PC-3 (cell line): ENCODE data around the gene ABHD15. TPM values are rescaled to one million over a fixed set of nuclear protein-coding genes. Genes with fewer than 3 reads are reported as not detected.
A peak's percentile ranks its signal among the peaks of the same experiment; 100 is the strongest.

Experiments used
- ATAC-seq: fragments of 200-7000 bp; cut with Tn5 transposase; 2 replicates; pipeline ENCODE4 v1.9.1; 2020; ENCODE audit warnings: mild to moderate bottlenecking, moderate library complexity
- BruUV-seq: library from RNA; stranded (reverse); fragments of 400-500 nt; replicated peaks from 2 replicates; lab custom pipeline; 2021; lab: Mats Ljungman, UMichigan
- CTCF ChIA-PET: fragments of 300-600 bp; sonication (Branson Sonifier 250); formaldehyde crosslinking; loops from one replicate; lab custom pipeline; 2022; ENCODE audit warnings: antibody characterized with exemption; lab: Charles Lee
- POLR2A ChIA-PET: fragments of 300-600 bp; sonication (Branson Sonifier 250); formaldehyde crosslinking; loops from one replicate; lab custom pipeline; 2022; ENCODE audit warnings: antibody characterized with exemption; ENCODE audit not compliant: unreplicated experiment; lab: Charles Lee
- DNase-seq: peaks from one replicate; pipeline ENCODE4 v3.0.0-alpha.2; 2015
- H2AFZ ChIP-seq: fragments of 300-600 bp; sonication (generic); 2 replicates; pipeline ENCODE4 v1.6.0; 2016; ENCODE audit warnings: antibody characterized with exemption, low read length
- H3F3A ChIP-seq: fragments of 300-600 bp; sonication (generic); one replicate; pipeline ENCODE4 v1.6.0; 2017; ENCODE audit warnings: antibody characterized with exemption, low read length, control low read depth, mild to moderate bottlenecking; ENCODE audit not compliant: unreplicated experiment
- H3K27ac ChIP-seq: fragments of 300-600 bp; sonication (generic); 2 replicates; pipeline ENCODE4 v1.5.1; 2016; ENCODE audit warnings: mild to moderate bottlenecking, low read length
- H3K27me3 ChIP-seq: fragments of 300-600 bp; sonication (generic); 2 replicates; pipeline ENCODE4 v1.6.1; 2016; ENCODE audit warnings: low read length, mixed read lengths
- H3K36me3 ChIP-seq: fragments of 300-600 bp; sonication (generic); 2 replicates; pipeline ENCODE4 v1.6.1; 2016; ENCODE audit warnings: low read depth, mixed run types, low read length, mixed read lengths
- H3K4me1 ChIP-seq: fragments of 300-600 bp; sonication (generic); 2 replicates; pipeline ENCODE4 v1.5.1; 2016; ENCODE audit warnings: low read length; ENCODE audit not compliant: insufficient read depth
- H3K4me2 ChIP-seq: fragments of 300-600 bp; sonication (generic); 2 replicates; pipeline ENCODE4 v1.6.0; 2016; ENCODE audit warnings: low read length
- H3K4me3 ChIP-seq: fragments of 300-600 bp; sonication (generic); 2 replicates; pipeline ENCODE4 v1.5.1; 2016; ENCODE audit warnings: mild to moderate bottlenecking, low read length, mixed read lengths
- H3K79me2 ChIP-seq: fragments of 300-600 bp; sonication (generic); 2 replicates; pipeline ENCODE4 v1.6.1; 2017; ENCODE audit warnings: low read length, mixed read lengths
- H3K9ac ChIP-seq: fragments of 300-600 bp; sonication (generic); 2 replicates; pipeline ENCODE4 v1.6.0; 2016; ENCODE audit warnings: mild to moderate bottlenecking, low read length
- H3K9me2 ChIP-seq: fragments of 300-600 bp; sonication (generic); replicated peaks from 2 replicates; pipeline ENCODE4 v1.6.1; 2016; ENCODE audit warnings: mixed run types, low read length, mixed read lengths
- H3K9me3 ChIP-seq: fragments of 300-600 bp; sonication (generic); 2 replicates; pipeline ENCODE4 v1.6.1; 2016; ENCODE audit warnings: low read length, mixed read lengths
- H4K20me1 ChIP-seq: fragments of 300-600 bp; sonication (generic); 2 replicates; pipeline ENCODE4 v1.6.1; 2016; ENCODE audit warnings: low read length, mixed read lengths
- CTCF ChIP-seq: fragments of 300-600 bp; sonication (generic); conservative IDR thresholded peaks from 2 replicates; pipeline ENCODE4 v1.5.1; 2017; ENCODE audit warnings: antibody characterized with exemption, low read depth, mild to moderate bottlenecking, low read length
- EZH2 ChIP-seq: fragments of 300-600 bp; sonication (generic); IDR thresholded peaks from one replicate; pipeline ENCODE4 v1.6.1; 2017; ENCODE audit warnings: antibody characterized with exemption, mild to moderate bottlenecking, low read length; ENCODE audit not compliant: unreplicated experiment
- EZH2phosphoT487 ChIP-seq: fragments of 300-600 bp; sonication (generic); IDR thresholded peaks from 2 replicates; pipeline ENCODE4 v1.6.1; 2018; ENCODE audit warnings: mild to moderate bottlenecking, antibody characterized with exemption, low read length, borderline replicate concordance
- intact Hi-C: fragments of 100-400 bp; cut with micrococcal nuclease; formaldehyde crosslinking; loops from 2 replicates; pipeline ENCODE4 v1.9.0; 2023
- total RNA-seq: library from RNA; depleted of rRNA; stranded (reverse); fragments of >200 nt; gene quantifications from 2 replicates; pipeline ENCODE4 v1.2.3, GENCODE V29; 2014

Gene ABHD15
- total RNA-seq, 1 experiment from 2014 or later: 6.3 TPM

- Histone ChIP-seq H3K4me1 (peaks cover 19% of the 10 kb centered on the region), H3K9me2 (no peaks in the 10 kb centered on the region), H3K79me2 (no peaks in the 10 kb centered on the region), H3K4me2 (peak overlapping the region; percentile 86; the same call in 1 of the 2 replicates), H3K27me3 (no peaks in the 10 kb centered on the region), H3K9ac (no peak overlapping the region), H4K20me1 (no peaks in the 10 kb centered on the region), H2AFZ (no peak overlapping the region), H3K9me3 (no peaks in the 10 kb centered on the region), H3K4me3 (no peak overlapping the region), H3K36me3 (no peaks in the 10 kb centered on the region), H3F3A (no peaks in the 10 kb centered on the region), H3K27ac (no peak overlapping the region)
- BruUV-seq: no TSS peak
- intact Hi-C loops: no loop called here
- TF ChIP-seq CTCF (no peak), EZH2phosphoT487 (no peak), EZH2 (no peak)
- DNase-seq (no peak), ATAC-seq (no peak)
- ChIA-PET CTCF (interaction anchor here (0.7 kb wide), 1 partner anchor 24 kb away, joined by 3 read pairs; no protein-coding TSS in a partner anchor), POLR2A (no interaction called here)
Measured at GRCh38 chr17:29615048-29615385, 48.2 kb upstream of the ABHD15 start.

GRCh38 chr17:29614349-29615047 is 47.7 kb upstream of the ABHD15 start:
- Histone ChIP-seq H3K27ac (no peak overlapping the region), H2AFZ (no peak overlapping the region), H3K9ac (no peak overlapping the region), H4K20me1 (no peaks in the 10 kb centered on the region), H3K9me3 (no peaks in the 10 kb centered on the region), H3K4me3 (no peak overlapping the region), H3K27me3 (no peaks in the 10 kb centered on the region), H3K79me2 (no peaks in the 10 kb centered on the region), H3K4me1 (peaks cover 16% of the 10 kb centered on the region), H3K4me2 (no peak overlapping the region), H3K9me2 (no peaks in the 10 kb centered on the region), H3K36me3 (no peaks in the 10 kb centered on the region), H3F3A (no peaks in the 10 kb centered on the region)
- BruUV-seq: no TSS peak
- ChIA-PET CTCF (no interaction called here), POLR2A (no interaction called here)
- TF ChIP-seq CTCF (no peak), EZH2 (no peak), EZH2phosphoT487 (no peak)
- intact Hi-C loops: no loop called here
- DNase-seq (no peak), ATAC-seq (no peak)

- TF ChIP-seq CTCF (no peak), EZH2phosphoT487 (no peak)
Measured at GRCh38 chr17:29613856-29614255, 47.0 kb upstream of the ABHD15 start.

More at GRCh38 chr17:29613856-29614255, 47.0 kb upstream of the ABHD15 start:
- intact Hi-C loops: no loop called here
- DNase-seq (no peak), ATAC-seq (no peak)
- Histone ChIP-seq H3K79me2 (no peaks in the 10 kb centered on the region), H2AFZ (no peak overlapping the region), H3K4me2 (no peak overlapping the region), H3K27ac (no peak overlapping the region), H3K36me3 (no peaks in the 10 kb centered on the region), H3F3A (no peaks in the 10 kb centered on the region), H3K9ac (no peak overlapping the region), H3K4me3 (no peak overlapping the region), H3K9me3 (no peaks in the 10 kb centered on the region), H3K4me1 (peaks cover 16% of the 10 kb centered on the region), H3K27me3 (no peaks in the 10 kb centered on the region), H3K9me2 (no peaks in the 10 kb centered on the region), H4K20me1 (no peaks in the 10 kb centered on the region)
- POLR2A ChIA-PET: no interaction called here
- CTCF ChIA-PET: no interaction called here
- BruUV-seq: no TSS peak
